Panc1 (cell line): Measurements from ENCODE around the gene NAA25. TPM values are rescaled to one million over a fixed set of nuclear protein-coding genes. Genes with fewer than 3 reads are reported as not detected.
"Not testable (repeated sequence)": the region's sequence is repeated elsewhere in the genome, so short reads cannot be mapped to it uniquely, and the experiment has no call there.

ENCODE experiments used
- ATAC-seq: fragments of 200-7000 bp; cut with Tn5 transposase; 2 replicates; pipeline ENCODE4 v1.9.1; 2020; ENCODE audit warnings: mild to moderate bottlenecking, moderate library complexity
- BruUV-seq: library from RNA; stranded (reverse); fragments of 400-500 nt; replicated peaks from 2 replicates; lab custom pipeline; 2021; lab: Mats Ljungman, UMichigan
- CTCF ChIA-PET: fragments of 300-600 bp; sonication (Branson Sonifier 250); formaldehyde crosslinking; loops from one replicate; lab custom pipeline; 2022; ENCODE audit warnings: antibody characterized with exemption; lab: Charles Lee
- POLR2A ChIA-PET: fragments of 300-600 bp; sonication (Branson Sonifier 250); formaldehyde crosslinking; loops from one replicate; lab custom pipeline; 2022; ENCODE audit warnings: antibody characterized with exemption; lab: Charles Lee
- DNase-seq: peaks from one replicate; pipeline ENCODE4 v3.0.0-alpha.2; 2010; ENCODE audit warnings: low read depth, low spot score
- H3K27ac ChIP-seq: 2 replicates; pipeline ENCODE4 v1.5.1; 2011; ENCODE audit warnings: mild to moderate bottlenecking, low read length, inconsistent platforms
- H3K27me3 ChIP-seq: fragments of 200-500 bp; sonication (Bioruptor generic); 2 replicates; pipeline ENCODE4 v1.6.0; 2014; ENCODE audit warnings: low read length, inconsistent platforms; ENCODE audit not compliant: control insufficient read depth, insufficient read depth
- H3K36me3 ChIP-seq: fragments of 200-500 bp; sonication (Bioruptor generic); 2 replicates; pipeline ENCODE4 v1.5.1; 2014; ENCODE audit warnings: inconsistent platforms, mild to moderate bottlenecking, low read length, moderate library complexity; ENCODE audit not compliant: control insufficient read depth, insufficient read depth
- H3K4me1 ChIP-seq: 2 replicates; pipeline ENCODE4 v1.5.1; 2011; ENCODE audit warnings: inconsistent platforms, mild to moderate bottlenecking, low read length, moderate library complexity; ENCODE audit not compliant: control insufficient read depth, insufficient read depth
- H3K4me3 ChIP-seq, 2 experiments: 2 replicates each; pipeline ENCODE4 v1.5.1; 2011 to 2012; ENCODE audit warnings: low read depth in 2 of 2, low read length in 2 of 2, mild to moderate bottlenecking in 2 of 2, inconsistent platforms in 1 of 2, moderate library complexity in 1 of 2
- H3K9me3 ChIP-seq: fragments of 200-500 bp; sonication (Bioruptor generic); 2 replicates; pipeline ENCODE4 v1.5.1; 2014; ENCODE audit warnings: low read depth, mild to moderate bottlenecking, inconsistent platforms, low read length, moderate library complexity; ENCODE audit not compliant: control insufficient read depth, insufficient read depth
- CTCF ChIP-seq: fragments of 450-650 bp; IDR thresholded peaks from 2 replicates; pipeline ENCODE4 v1.5.1; 2017; ENCODE audit warnings: mild to moderate bottlenecking
- POLR2AphosphoS5 ChIP-seq: IDR thresholded peaks from 2 replicates; pipeline ENCODE4 v1.6.1; 2012; ENCODE audit warnings: mild to moderate bottlenecking, low read depth, low read length, moderate library complexity
- REST ChIP-seq, 2 experiments: IDR thresholded peaks; 2 replicates each; pipeline ENCODE4 v1.6.1; 2011 to 2012; ENCODE audit warnings: low read depth in 2 of 2, control low read depth in 1 of 2, low read length in 1 of 2, mild to moderate bottlenecking in 1 of 2, moderate library complexity in 1 of 2; ENCODE audit not compliant: insufficient read depth in 1 of 2
- SIN3A ChIP-seq: IDR thresholded peaks from 2 replicates; pipeline ENCODE4 v1.6.1; 2012; ENCODE audit warnings: low read depth, mild to moderate bottlenecking, low read length, moderate library complexity, borderline replicate concordance; ENCODE audit not compliant: insufficient read depth
- TCF7L2 ChIP-seq: IDR thresholded peaks from 2 replicates; pipeline ENCODE4 v1.6.1; 2011; ENCODE audit warnings: mild to moderate bottlenecking, low read depth, low read length, inconsistent platforms
- in situ Hi-C: cut with HindIII; loops from 2 replicates; pipeline ENCODE4 v1.10.0; 2016; ENCODE audit warnings: low sequenced_read_pairs, low pct_unique_long_range_greater_than_20kb
- intact Hi-C: fragments of 100-400 bp; cut with micrococcal nuclease; formaldehyde crosslinking; loops from one replicate; pipeline ENCODE4 v1.10.0; 2022; ENCODE audit not compliant: unreplicated experiment
- total RNA-seq: library from RNA; stranded (reverse); gene quantifications from one replicate; pipeline ENCODE4 v1.2.1, GENCODE V29; 2021; ENCODE audit not compliant: unreplicated experiment

Gene NAA25
- total RNA-seq, 1 experiment from 2014 or later: 32.2 TPM

GRCh38 chr12:112010415-112011344 lies 97.9 kb downstream of the NAA25 start:
- H3K9me3 ChIP-seq: no peaks in the 10 kb centered on the region
- H3K4me3 ChIP-seq: no peak overlapping the region
- ChIA-PET CTCF (no interaction called here), POLR2A (no interaction called here)
- H3K4me1 ChIP-seq: peaks cover 10% of the 10 kb centered on the region
- intact Hi-C loops: no loop called here
- peaks cover 3% of the 10 kb centered on the region; the same call in 1 of the 2 replicates for H3K36me3 ChIP-seq
- BruUV-seq: no TSS peak
- in situ Hi-C loops: no loop called here
- DNase-seq (no peak), ATAC-seq (no peak)
- H3K27me3 ChIP-seq: no peaks in the 10 kb centered on the region
- TF ChIP-seq POLR2AphosphoS5: 0 out of 2 replicates have a peak, but pooled peaks have one; percentile 7
- TF ChIP-seq CTCF: no peak
- H3K27ac ChIP-seq: no peak overlapping the region

GRCh38 chr12:112009596-112009995 lies 99.0 kb downstream of the NAA25 start:
- in situ Hi-C loops: not testable (repeated sequence)

GRCh38 chr12:112008918-112009317 lies 99.7 kb downstream of the NAA25 start:
- Histone ChIP-seq H3K27ac (no peak overlapping the region), H3K4me3 (no peak overlapping the region), H3K9me3 (no peaks in the 10 kb centered on the region), H3K4me1 (0 out of 2 replicates have a peak, but pooled peaks cover 5% of the 10 kb centered on the region), H3K36me3 (peaks cover 3% of the 10 kb centered on the region; the same call in 1 of the 2 replicates), H3K27me3 (no peaks in the 10 kb centered on the region)
- no peak for DNase-seq
- BruUV-seq: no TSS peak
- ATAC-seq: no peak
- TF ChIP-seq CTCF (no peak), REST (IDR thresholded peaks at IDR 0.05; ENCODE audit: insufficient read depth in 1 of 2, low read depth in 2 of 2, low read length in 1 of 2) (no peak), POLR2AphosphoS5 (no peak), TCF7L2 (no peak), SIN3A (no peak)
- CTCF ChIA-PET: no interaction called here
- POLR2A ChIA-PET: interaction anchor here (0.6 kb wide), 1 partner anchor 9 kb away, joined by 5 read pairs; no protein-coding TSS in a partner anchor
- in situ Hi-C loops: no loop called here
- intact Hi-C loops: no loop called here

More at GRCh38 chr12:112009596-112009995, 99.0 kb downstream of the NAA25 start:
- H3K36me3 ChIP-seq, DNase-seq, H3K9me3 ChIP-seq, H3K4me1 ChIP-seq, H3K4me3 ChIP-seq, BruUV-seq, ATAC-seq, H3K27ac ChIP-seq, CTCF ChIA-PET, intact Hi-C loops, H3K27me3 ChIP-seq: not testable (repeated sequence)
- POLR2A ChIA-PET: interaction anchor here (0.6 to 0.7 kb wide), 2 partner anchors 9 to 141 kb away, joined by 4 to 5 read pairs; no protein-coding TSS in a partner anchor
